ENCODE measurements around the gene TFPI2.

TFPI2 gene

DNA sequence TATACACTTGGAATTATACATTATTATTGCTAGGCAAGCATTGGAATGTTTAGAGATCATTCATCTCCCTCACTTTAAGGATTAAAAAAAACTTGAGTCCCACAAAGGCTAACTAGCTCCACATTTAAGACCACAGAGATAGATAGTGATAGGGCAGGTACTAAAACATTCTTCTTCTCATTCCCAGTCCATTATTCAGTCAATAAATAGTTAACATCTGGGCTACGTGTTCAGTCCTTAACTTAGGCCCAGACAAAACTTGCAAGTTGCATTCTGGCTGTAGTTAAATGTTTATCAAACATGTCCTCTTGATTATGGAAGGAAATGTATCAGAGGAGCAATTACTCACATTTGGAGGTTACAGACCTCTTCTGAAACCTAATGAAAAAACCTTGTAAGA lies 33.4 kb upstream of the TFPI2 start:
- H3K4me1 ChIP-seq (ENCODE audit: low read length): peaks cover 8% of the 10 kb centered on the region
- H3K79me2 ChIP-seq (ENCODE audit: low read length): no peaks in the 10 kb centered on the region
- H2AFZ ChIP-seq (ENCODE audit: low read depth, low read length): no peak overlapping the region
- no peak overlapping the region for H3K9ac ChIP-seq (ENCODE audit: low read length)
- TF ChIP-seq EZH2phosphoT487 (IDR thresholded peaks at IDR 0.05; ENCODE audit: low read depth): no peak
- TF ChIP-seq, protein P1, sequence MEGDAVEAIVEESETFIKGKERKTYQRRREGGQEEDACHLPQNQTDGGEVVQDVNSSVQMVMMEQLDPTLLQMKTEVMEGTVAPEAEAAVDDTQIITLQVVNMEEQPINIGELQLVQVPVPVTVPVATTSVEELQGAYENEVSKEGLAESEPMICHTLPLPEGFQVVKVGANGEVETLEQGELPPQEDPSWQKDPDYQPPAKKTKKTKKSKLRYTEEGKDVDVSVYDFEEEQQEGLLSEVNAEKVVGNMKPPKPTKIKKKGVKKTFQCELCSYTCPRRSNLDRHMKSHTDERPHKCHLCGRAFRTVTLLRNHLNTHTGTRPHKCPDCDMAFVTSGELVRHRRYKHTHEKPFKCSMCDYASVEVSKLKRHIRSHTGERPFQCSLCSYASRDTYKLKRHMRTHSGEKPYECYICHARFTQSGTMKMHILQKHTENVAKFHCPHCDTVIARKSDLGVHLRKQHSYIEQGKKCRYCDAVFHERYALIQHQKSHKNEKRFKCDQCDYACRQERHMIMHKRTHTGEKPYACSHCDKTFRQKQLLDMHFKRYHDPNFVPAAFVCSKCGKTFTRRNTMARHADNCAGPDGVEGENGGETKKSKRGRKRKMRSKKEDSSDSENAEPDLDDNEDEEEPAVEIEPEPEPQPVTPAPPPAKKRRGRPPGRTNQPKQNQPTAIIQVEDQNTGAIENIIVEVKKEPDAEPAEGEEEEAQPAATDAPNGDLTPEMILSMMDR (IDR thresholded peaks at IDR 0.05; ENCODE audit: low read depth, low read length): no peak
- H3K27ac ChIP-seq (ENCODE audit: low read length): no peak overlapping the region
- no peaks in the 10 kb centered on the region for H4K20me1 ChIP-seq (ENCODE audit: insufficient read depth, low read length)
- no peak overlapping the region for H3K4me3 ChIP-seq (ENCODE audit: low read length)
- H3K36me3 ChIP-seq (replicated peaks; ENCODE audit: low read depth, low read length): no peaks in the 10 kb centered on the region
- H3K4me2 ChIP-seq (ENCODE audit: low read length): no peak overlapping the region
- H3K27me3 ChIP-seq (ENCODE audit: low read depth, low read length): no peaks in the 10 kb centered on the region
- no peaks in the 10 kb centered on the region for H3K9me3 ChIP-seq (ENCODE audit: insufficient read depth, low read length)

DNA sequence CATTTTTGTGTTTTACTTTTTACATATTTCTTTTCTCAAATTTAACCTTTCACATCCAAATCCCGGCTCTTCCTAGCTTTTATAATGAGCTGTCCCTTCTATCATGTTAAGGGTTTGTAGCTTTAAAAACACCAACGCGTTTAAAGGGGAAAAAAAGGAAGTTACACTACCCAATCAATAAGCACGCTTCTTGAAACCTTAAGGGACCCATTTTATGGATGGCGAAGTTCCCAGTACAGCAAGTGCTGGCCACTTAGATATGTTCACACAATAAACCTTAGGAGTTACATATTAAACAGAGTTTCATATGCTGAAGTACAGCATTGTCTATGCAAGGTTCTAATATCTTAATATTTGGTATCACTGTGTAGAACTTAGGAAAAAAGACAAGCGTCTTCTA lies 32.7 kb upstream of the TFPI2 start:
- H3K4me1 ChIP-seq (ENCODE audit: low read length): peaks cover 8% of the 10 kb centered on the region
- TF ChIP-seq, protein P1 (IDR thresholded peaks at IDR 0.05; ENCODE audit: low read depth, low read length): no peak
- no peak for TF ChIP-seq EZH2phosphoT487 (IDR thresholded peaks at IDR 0.05; ENCODE audit: low read depth)

DNA sequence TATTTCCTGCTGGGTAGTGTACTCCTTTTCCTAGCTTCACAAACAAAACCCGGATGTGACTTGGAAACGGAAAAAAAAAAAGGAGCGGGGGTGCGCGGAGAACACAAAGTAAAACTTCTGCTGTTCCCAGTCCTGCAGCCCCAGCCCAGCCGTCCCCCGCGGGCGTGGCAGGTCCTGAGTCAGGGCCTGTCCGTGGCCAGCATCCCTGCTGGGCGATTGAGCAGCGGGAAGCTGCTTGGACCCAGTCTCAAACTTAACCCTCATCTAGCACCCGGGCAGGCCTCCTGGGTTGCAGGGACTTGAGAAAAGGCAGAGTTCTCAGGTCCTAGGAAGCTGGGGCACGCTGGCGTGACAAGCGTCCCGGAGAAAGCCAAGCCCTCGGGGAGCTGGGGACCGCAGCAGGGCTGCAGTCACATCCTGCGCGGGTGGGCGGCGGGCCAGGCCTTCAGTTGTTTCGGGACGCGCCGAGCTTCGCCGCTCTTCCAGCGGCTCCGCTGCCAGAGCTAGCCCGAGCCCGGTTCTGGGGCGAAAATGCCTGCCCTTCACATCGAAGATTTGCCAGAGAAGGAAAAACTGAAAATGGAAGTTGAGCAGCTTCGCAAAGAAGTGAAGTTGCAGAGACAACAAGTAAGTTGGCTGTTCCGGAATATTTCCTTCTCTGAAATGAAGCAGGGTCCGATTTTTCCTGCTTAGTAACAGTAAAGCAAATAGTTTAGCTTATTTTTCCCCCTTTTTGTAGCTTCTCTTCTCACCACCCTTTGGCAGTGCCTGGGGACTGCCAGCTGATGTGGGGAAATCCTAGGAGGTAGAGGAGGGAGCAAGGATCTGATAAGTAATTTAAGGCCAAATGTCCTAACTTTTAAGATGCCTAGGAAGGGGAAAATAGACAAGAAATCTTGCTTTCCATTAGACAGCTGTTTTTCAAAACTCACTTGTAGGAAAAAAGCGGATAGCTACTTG lies 31.3 kb upstream of the TFPI2 start, which contains the start of gene GNG11:
Gene GNG11, plus strand, starts transcription at position 129 of the 960 bp plus-strand sequence. Its CDS starts 403 bp downstream, at position 532.
- H3K9ac ChIP-seq (ENCODE audit: low read length): peak within 1 kb of the TSS; percentile 36
- H3K27me3 ChIP-seq (ENCODE audit: low read depth, low read length): peaks cover 3% of the 10 kb centered on the region; the same call in 1 of the 2 replicates
- no peaks in the 10 kb centered on the region for H3K9me3 ChIP-seq (ENCODE audit: insufficient read depth, low read length)
- H3K79me2 ChIP-seq (ENCODE audit: low read length): no peaks in the 10 kb centered on the region
- H3K4me3 ChIP-seq (ENCODE audit: low read length): peak within 1 kb of the TSS; percentile 83
- H2AFZ ChIP-seq (ENCODE audit: low read depth, low read length): peak within 1 kb of the TSS; percentile 78
- H4K20me1 ChIP-seq (ENCODE audit: insufficient read depth, low read length): no peaks in the 10 kb centered on the region
- no peaks in the 10 kb centered on the region for H3K36me3 ChIP-seq (replicated peaks; ENCODE audit: low read depth, low read length)
- H3K4me2 ChIP-seq (ENCODE audit: low read length): peak within 1 kb of the TSS; percentile 79
- TF ChIP-seq, protein P1 (IDR thresholded peaks at IDR 0.05; ENCODE audit: low read depth, low read length): peak; percentile 20; the same call in 1 of the 2 replicates
- TF ChIP-seq EZH2phosphoT487 (IDR thresholded peaks at IDR 0.05; ENCODE audit: low read depth): no peak
- H3K4me1 ChIP-seq (ENCODE audit: low read length): peaks cover 8% of the 10 kb centered on the region
- no peak within 1 kb of the TSS for H3K27ac ChIP-seq (ENCODE audit: low read length)

More for the DNA sequence above, 32.7 kb upstream of the TFPI2 start:
- Histone ChIP-seq H3K27ac (ENCODE audit: low read length) (no peak overlapping the region), H2AFZ (ENCODE audit: low read depth, low read length) (no peak overlapping the region), H3K4me3 (ENCODE audit: low read length) (no peak overlapping the region), H3K79me2 (ENCODE audit: low read length) (no peaks in the 10 kb centered on the region), H3K4me2 (ENCODE audit: low read length) (no peak overlapping the region), H3K9me3 (ENCODE audit: insufficient read depth, low read length) (no peaks in the 10 kb centered on the region), H3K36me3 (replicated peaks; ENCODE audit: low read depth, low read length) (no peaks in the 10 kb centered on the region), H4K20me1 (ENCODE audit: insufficient read depth, low read length) (no peaks in the 10 kb centered on the region), H3K9ac (ENCODE audit: low read length) (no peak overlapping the region), H3K27me3 (ENCODE audit: low read depth, low read length) (no peaks in the 10 kb centered on the region)

DNA sequence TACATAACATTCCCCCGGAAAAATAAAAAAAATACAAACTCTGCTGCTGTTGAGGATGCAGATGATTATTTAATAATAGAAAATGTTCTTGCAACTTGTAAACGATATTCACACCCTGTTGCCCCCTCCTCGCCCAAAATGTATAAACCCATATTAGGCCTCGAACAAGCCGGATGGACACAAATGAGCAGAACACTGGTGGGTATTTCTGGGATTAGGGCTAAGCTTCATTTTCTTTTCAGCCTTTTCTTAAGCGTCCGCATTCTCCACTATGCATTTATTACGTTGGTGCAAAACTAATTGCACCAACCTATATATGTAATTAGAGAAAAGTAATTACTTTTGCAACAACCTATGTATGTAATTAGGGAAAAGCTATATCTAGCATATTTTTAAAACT lies 30.6 kb upstream of the TFPI2 start:
- TF ChIP-seq, protein P1 (IDR thresholded peaks at IDR 0.05; ENCODE audit: low read depth, low read length): no peak
- TF ChIP-seq EZH2phosphoT487 (IDR thresholded peaks at IDR 0.05; ENCODE audit: low read depth): no peak
- Histone ChIP-seq H3K4me1 (ENCODE audit: low read length) (peaks cover 8% of the 10 kb centered on the region), H3K9ac (ENCODE audit: low read length) (peak overlapping the region; percentile 36; the same call in 1 of the 2 replicates), H4K20me1 (ENCODE audit: insufficient read depth, low read length) (no peaks in the 10 kb centered on the region), H3K27ac (ENCODE audit: low read length) (no peak overlapping the region), H2AFZ (ENCODE audit: low read depth, low read length) (no peak overlapping the region), H3K9me3 (ENCODE audit: insufficient read depth, low read length) (no peaks in the 10 kb centered on the region), H3K4me2 (ENCODE audit: low read length) (peak overlapping the region; percentile 79), H3K36me3 (replicated peaks; ENCODE audit: low read depth, low read length) (no peaks in the 10 kb centered on the region), H3K79me2 (ENCODE audit: low read length) (no peaks in the 10 kb centered on the region), H3K27me3 (ENCODE audit: low read depth, low read length) (peaks cover 3% of the 10 kb centered on the region; the same call in 1 of the 2 replicates), H3K4me3 (ENCODE audit: low read length) (peak overlapping the region; percentile 83)

Data from OCI-LY3 (cell line).